ENCODE measurements around the gene PLCG1.

The PLCG1 gene

GRCh38 chr20:41201760-41202159 lies 64.4 kb downstream of the PLCG1 start:
- no peak for TF ChIP-seq CTCF (IDR thresholded peaks at IDR 0.05)
- TF ChIP-seq ZFX (IDR thresholded peaks at IDR 0.05; ENCODE audit: borderline replicate concordance), result no peak
- H3K27ac ChIP-seq, result no peak overlapping the region

GRCh38 chr20:41202426-41202825 lies 65.1 kb downstream of the PLCG1 start:
- no peak for TF ChIP-seq ZFX (IDR thresholded peaks at IDR 0.05; ENCODE audit: borderline replicate concordance)
- no peak for TF ChIP-seq CTCF (IDR thresholded peaks at IDR 0.05)

GRCh38 chr20:41203660-41204059 lies 66.3 kb downstream of the PLCG1 start:
- TF ChIP-seq ZFX (IDR thresholded peaks at IDR 0.05; ENCODE audit: borderline replicate concordance), result no peak
- TF ChIP-seq CTCF (IDR thresholded peaks at IDR 0.05), result no peak
- no peak overlapping the region for H3K27ac ChIP-seq

More at GRCh38 chr20:41202426-41202825, 65.1 kb downstream of the PLCG1 start:
- H3K27ac ChIP-seq, result no peak overlapping the region

- TF ChIP-seq ZFX (IDR thresholded peaks at IDR 0.05; ENCODE audit: borderline replicate concordance) (no peak), CTCF (IDR thresholded peaks at IDR 0.05) (no peak)
- H3K27ac ChIP-seq, result no peak overlapping the region
These were observed 67.2 kb downstream of the PLCG1 start for GRCh38 chr20:41204304-41205265.

GRCh38 chr20:41205313-41205712 lies 68.0 kb downstream of the PLCG1 start:
- TF ChIP-seq CTCF (IDR thresholded peaks at IDR 0.05), result no peak
- no peak for TF ChIP-seq ZFX (IDR thresholded peaks at IDR 0.05; ENCODE audit: borderline replicate concordance)
- H3K27ac ChIP-seq, result no peak overlapping the region

GRCh38 chr20:41213150-41213820 lies 75.9 kb downstream of the PLCG1 start:
- no peak for TF ChIP-seq CTCF (IDR thresholded peaks at IDR 0.05)
- no peak overlapping the region for H3K27ac ChIP-seq

- H3K27ac ChIP-seq, result no peak overlapping the region
- no peak for TF ChIP-seq ZFX (IDR thresholded peaks at IDR 0.05; ENCODE audit: borderline replicate concordance)
- TF ChIP-seq CTCF (IDR thresholded peaks at IDR 0.05), result no peak
These were observed 76.9 kb downstream of the PLCG1 start for GRCh38 chr20:41214202-41214601.

Measured in 22Rv1 (cell line).